DMS 273 (cell line): ENCODE data around the gene GAS2L3.
"Not testable (repeated sequence)": the region's sequence is repeated elsewhere in the genome, so short reads cannot be mapped to it uniquely, and the experiment has no call there.

ENCODE experiments used
- DNase-seq: peaks from one replicate; lab custom pipeline; 2025; ENCODE audit not compliant: unreplicated experiment; lab: John Stamatoyannopoulos, UW

GAS2L3 gene

DNA sequence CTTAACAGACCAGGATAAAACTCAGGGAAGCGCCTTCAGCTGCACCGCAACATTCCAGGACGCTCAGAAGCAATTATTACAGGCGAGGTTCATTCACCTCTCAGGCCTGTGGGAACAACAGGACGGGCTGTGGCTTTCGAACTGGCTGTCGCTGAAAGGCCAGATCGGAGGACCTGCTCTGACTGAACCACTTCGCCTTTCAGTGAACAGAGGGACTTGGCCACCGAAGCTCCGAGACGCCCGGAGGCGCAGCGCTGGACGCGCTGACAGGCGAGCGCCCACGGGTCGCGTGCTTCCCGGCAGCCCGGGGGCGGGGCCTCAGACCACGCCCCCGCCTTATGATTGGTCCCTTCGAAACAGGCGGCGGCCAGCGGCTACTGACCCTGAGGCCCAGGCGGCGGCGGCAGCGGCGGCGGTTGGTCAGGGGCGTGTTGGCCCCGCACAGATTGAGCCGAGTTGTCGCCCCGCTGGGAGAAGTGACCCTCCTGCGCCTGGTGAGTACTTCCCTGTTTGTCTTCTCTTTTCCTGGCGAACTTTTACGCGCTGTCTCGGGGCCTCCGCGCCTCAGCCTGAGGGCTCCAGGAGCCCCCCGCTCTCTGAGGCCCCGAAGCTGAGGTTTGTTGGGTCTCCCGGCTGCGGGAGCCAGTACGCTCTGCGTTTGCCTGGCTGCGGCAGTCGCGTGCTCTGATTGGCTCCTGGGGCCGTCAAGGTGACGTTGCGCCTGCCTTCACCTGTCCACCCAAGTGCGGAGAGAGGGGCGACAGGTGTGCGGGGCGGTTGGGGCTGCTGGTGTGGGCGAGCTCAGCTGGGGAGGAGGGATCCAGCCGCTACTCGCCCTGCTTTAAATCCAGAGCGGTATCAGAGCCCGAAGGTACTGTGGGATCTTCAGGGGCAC, at the start of gene GAS2L3:
Gene GAS2L3, plus strand, starts transcription at position 393 of the 895 bp plus-strand sequence. CDS start 21,221 bp downstream, outside the sequence.
- peak; percentile 88 for DNase-seq

GRCh38 chr12:100528034-100528433, 45.5 kb upstream of the GAS2L3 start:
- DNase-seq = no peak

DNA sequence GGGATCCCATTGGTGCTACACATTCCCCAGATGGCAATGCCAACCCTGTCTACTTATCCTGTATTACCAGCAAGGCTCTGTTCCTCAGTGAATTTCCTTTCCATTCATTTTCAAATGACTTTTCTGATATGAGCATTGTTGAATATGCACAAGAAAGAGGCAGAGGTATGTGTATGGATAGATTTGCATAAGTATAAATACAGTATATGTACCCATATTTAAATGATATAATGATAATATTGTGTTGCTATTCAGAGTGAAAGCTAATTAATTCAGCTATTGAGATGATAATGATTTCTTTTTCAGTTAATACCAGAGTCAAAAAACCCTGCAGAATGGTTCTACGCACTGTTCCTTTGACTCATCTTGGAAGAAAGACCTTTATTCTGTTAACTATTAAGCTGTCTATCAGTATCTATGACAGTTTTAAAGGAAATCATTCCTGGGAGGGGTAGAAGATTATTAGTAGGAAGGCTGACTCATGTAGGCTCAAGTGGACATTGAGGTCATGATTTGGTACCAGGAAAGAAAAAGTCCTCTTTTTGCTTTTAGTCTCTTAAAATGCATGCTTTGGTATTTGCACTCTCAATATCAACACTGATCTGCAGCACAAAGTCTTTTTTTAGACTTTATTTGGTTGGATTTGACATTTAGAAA, 44.9 kb upstream of the GAS2L3 start:
- DNase-seq = no peak

DNA sequence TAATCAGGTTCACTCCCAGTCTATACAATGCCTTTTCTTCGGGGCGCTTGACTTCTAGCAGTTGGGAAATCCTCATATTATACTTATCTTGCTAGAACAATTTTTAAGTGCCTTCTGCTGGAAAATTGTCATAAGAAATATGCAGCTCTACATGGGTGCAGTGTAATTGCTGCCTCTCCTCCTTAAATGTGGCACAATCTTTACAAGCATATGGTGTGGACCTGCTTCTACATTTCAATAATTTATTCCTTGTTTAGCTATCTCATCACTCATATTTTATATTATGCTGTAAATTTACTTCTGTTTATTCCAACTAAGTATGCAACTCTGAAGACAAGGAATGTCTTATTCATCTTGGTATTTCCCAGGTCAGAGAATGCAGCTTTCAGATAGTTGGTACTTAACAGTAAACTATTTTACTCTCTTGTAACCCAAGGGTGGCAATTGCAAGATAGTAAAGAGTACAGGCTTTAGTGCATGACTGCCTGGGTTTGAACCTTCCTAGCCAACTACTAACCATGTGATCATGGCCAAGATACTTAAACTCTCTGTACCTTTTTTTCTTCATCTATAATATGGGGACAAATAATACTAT, 43.6 kb upstream of the GAS2L3 start:
- DNase-seq = no peak

DNA sequence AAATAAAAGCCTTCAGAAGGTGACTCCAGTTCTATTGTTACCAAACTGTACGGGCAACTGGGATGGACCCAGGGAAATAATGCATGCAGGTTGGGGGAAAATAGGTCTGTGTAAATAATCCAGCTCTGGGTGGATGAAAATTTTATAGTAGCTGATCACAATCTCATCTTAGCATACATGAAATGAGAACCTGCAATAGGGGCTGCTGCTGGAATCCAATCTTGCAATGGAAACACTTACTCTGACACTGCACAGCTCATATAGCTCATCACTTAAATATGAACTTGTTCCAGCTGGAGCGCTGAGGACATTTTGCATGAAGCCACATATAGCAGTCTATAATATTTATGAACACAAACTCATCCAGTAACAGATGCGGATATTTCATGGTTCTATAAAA, 40.1 kb upstream of the GAS2L3 start:
- DNase-seq = no peak

DNA sequence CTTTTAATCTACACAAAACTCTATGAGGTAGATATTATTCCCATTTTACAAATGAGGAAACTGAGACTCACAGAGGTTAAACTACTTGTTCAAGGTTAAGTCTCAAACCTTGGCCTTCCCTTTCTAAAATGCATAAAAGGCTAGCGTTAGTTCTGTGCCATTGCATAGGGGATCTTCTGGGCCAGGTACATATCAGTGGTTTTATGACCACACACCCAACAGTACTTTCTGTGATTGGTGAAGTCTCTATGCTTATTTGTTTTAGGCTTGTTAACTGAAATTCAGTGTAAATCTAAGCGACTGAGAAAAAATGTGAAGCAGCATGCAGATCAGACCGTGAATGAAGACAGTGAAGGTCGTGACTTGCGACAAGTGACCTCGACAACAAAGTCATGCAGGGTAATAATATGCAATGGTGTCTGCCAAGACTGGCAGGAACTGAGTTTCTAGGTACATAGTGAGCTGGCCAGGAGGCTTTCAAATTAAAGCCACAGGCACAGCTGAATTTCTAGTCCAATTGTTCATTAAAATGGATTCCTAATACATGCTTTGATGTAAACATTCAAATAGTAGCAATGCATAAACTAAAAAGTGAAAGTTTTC, 38.8 kb upstream of the GAS2L3 start:
- DNase-seq = no peak

GRCh38 chr12:100539202-100539601, 34.3 kb upstream of the GAS2L3 start:
- peak; percentile 15 for DNase-seq

DNA sequence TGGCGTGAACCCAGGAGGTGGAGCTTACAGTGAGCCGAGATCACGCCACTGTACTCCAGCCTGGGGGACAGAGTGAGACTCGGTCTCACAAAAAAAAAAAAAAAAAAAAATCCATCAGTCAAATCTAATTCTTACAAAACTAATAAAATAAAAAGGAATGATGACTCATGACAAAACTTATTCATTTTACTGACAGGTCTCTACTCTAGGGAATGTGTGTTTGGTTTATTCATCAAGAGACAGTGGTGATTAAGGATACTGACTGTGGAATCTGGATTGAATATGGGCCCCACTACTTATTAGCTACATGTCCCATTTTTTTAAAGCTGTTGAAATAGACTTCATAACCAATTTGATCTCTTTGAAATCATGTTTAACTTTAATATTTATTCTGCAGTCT, 29.3 kb upstream of the GAS2L3 start:
- DNase-seq = no peak

- DNase-seq = no peak
These were observed 28.4 kb upstream of the GAS2L3 start for GRCh38 chr12:100545092-100545491.

DNA sequence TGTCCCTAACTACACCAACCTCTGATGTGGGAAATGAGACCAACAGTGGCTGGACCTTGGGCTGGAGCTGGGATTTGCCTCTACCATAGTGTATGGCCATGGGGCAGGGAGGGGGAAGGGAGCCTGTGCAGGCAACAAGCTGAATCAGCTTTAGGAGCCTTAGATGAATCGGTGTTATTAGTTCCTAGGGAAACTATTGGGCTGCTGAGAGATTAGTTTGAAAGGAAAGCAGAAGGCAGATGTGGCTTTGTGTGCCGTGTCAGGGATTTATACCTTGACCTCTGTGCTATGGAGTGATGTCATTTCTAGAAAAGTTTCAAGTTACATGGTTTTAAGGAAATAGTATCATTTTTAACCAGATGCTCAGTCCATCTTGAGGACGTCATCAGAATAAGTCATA, 19.5 kb upstream of the GAS2L3 start:
- no peak for DNase-seq

- DNase-seq = peak; percentile 82
These were observed 18.8 kb upstream of the GAS2L3 start for GRCh38 chr12:100554608-100555077.

GRCh38 chr12:100555722-100556121, 17.8 kb upstream of the GAS2L3 start:
- DNase-seq = no peak

DNA sequence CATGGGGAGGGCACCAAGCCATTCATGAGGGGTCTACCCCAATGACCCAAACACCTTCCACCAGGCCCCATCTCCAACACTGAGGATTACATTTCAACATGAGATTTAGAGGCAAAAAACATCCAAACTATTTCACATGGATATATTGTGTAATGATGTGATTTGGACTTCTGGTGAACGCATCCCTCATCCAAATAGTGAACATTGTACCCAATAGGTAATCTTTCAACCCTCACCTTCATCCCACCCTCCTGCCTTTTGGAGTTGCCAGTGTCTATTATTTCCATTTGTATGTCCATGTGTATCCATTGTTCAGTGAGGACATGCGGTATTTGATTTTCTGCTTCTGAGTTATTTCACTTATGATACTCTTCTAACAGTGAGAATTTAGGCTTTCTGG, 16.1 kb upstream of the GAS2L3 start:
- no peak for DNase-seq

DNA sequence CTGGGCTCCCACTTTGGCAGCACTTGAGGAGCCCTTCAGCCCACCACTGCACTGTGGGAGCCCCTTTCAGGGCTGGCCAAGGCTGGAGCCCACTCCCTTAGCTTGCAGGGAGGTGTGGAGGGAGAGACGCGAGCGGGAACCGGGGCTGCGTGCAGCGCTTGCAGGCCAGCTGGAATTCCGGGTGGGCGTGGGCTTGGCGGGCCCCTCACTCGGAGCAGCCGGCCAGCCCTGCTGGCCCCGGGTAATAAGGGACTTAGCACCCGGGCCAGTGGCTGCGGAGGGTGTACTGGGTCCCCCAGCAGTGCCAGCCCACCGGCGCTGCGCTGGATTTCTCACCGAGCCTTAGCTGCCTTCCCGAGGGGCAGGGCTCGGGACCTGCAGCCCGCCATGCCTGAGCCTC, 14.2 kb upstream of the GAS2L3 start:
- not testable (repeated sequence) for DNase-seq

DNA sequence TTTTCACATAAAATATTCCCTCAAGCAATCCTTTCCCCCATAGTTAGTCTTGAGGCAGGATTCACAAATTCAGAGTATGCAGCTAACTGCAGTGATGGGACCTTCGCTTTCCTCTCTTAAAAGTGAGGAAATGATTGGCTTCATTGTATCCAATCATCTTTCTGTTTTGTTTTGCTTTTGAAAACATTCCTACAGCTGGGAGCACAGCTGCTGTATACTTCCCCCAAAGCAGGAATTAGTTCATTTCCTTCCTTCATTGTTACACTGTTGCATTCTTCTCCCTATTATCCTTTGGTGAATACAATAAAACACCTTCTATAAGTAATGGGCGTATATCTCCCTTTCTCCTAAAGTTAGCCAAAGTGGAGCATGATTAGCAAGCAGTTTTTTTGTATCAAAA, 9.4 kb upstream of the GAS2L3 start:
- DNase-seq = no peak

DNA sequence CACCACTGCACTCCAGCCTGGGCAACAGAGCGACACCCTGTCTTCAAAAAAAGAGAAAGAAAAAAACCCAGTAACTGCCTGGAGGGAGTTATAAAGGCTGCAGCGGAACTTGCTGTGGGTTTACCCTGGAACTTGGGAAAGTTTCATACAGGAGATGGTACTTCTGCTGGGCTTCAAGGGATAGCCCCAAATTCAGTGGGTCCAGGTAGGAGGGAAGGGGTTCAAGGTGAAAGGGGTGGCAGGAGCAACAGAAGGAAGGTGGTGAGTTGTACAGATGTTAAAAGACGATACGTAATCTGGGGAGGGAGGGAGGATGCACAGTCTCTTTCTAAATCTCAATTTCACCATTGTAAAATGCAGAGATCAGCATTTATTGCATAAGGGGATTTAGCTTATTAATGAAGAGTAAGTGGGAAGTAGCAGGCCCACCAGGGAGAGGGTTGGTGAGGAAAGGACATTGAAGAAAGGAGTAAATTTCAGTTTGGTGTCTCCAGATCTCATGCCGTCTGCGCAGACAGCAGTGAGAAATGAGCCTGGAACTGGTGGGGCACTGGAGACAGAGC, 8.5 kb upstream of the GAS2L3 start:
- no peak for DNase-seq

GRCh38 chr12:100565987-100566545, 7.4 kb upstream of the GAS2L3 start:
- no peak for DNase-seq

GRCh38 chr12:100566887-100567637, 6.4 kb upstream of the GAS2L3 start:
- DNase-seq = no peak

DNA sequence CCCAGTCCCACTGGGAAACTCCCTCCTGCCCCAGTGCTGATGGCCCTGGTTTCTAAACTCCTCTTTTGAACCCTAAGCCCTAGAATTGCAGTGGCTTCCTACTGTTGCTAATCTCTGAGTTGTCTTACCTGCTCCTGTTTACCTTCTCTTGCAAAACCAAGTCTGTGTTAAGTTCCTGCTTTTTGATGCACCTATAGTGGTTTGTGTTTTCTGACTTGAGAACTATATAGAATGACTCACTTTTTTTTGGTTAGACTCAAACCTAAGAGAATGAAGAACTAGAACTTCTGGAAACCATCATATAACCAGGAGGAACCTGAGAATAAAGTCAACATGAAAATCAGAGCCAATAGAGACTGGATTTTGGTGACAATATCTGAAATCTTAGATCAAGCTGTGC, 5.5 kb upstream of the GAS2L3 start:
- DNase-seq = no peak

DNA sequence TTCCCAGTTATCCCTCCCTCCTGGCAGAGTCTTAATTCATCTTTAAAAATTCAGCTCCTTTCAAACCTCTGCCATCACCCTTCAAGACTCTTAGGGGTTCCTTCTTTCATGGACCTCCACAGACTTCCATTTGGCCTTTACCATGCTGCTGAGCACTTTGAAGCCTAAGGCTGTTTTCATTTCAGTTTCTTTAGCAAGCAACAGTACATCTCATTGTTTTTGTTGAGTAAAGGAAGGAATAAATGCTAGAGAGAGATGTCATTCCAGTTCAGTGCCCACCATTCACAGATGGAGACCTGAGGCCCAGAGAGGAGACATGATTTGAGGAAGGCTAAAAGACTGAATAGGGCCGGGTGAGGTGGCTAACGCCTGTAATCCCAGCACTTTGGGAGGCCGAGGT, 1.3 kb upstream of the GAS2L3 start:
- DNase-seq = no peak
